NCI-H510A (cell line): ENCODE results near the gene GRK4.
"Not testable (repeated sequence)": the region's sequence is repeated elsewhere in the genome, so short reads cannot be mapped to it uniquely, and the experiment has no call there.

Experiments
- DNase-seq: peaks from one replicate; lab custom pipeline; 2025; lab: John Stamatoyannopoulos, UW

GRK4 gene

GRCh38 chr4:2941138-2942036 is 22.0 kb upstream of the GRK4 start:
- DNase-seq = no peak

- no peak for DNase-seq
Observed at GRCh38 chr4:2942037-2942531, 21.3 kb upstream of the GRK4 start.

- no peak for DNase-seq
Observed at GRCh38 chr4:2942532-2943363, 20.6 kb upstream of the GRK4 start.

- no peak for DNase-seq
Observed at GRCh38 chr4:2943364-2944090, 19.8 kb upstream of the GRK4 start.

DNA sequence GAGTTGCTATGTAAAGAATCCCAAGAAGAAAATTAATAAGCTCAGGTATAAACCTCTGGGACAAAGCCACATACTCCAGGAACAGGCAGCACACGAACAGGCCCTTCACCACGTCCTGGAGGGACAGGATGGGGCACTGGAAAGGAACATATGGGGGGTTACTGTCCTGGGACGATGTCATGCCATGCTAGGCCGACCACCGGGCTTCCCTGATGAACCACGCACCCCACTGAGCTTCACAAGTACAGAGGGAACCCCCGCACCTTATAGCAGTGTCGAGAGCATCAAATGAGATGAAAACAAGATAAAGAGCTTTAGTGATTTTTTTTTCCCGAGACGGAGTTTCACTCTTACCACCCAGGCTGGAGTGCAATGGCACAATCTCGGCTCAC is 19.3 kb upstream of the GRK4 start:
- DNase-seq = no peak

DNA sequence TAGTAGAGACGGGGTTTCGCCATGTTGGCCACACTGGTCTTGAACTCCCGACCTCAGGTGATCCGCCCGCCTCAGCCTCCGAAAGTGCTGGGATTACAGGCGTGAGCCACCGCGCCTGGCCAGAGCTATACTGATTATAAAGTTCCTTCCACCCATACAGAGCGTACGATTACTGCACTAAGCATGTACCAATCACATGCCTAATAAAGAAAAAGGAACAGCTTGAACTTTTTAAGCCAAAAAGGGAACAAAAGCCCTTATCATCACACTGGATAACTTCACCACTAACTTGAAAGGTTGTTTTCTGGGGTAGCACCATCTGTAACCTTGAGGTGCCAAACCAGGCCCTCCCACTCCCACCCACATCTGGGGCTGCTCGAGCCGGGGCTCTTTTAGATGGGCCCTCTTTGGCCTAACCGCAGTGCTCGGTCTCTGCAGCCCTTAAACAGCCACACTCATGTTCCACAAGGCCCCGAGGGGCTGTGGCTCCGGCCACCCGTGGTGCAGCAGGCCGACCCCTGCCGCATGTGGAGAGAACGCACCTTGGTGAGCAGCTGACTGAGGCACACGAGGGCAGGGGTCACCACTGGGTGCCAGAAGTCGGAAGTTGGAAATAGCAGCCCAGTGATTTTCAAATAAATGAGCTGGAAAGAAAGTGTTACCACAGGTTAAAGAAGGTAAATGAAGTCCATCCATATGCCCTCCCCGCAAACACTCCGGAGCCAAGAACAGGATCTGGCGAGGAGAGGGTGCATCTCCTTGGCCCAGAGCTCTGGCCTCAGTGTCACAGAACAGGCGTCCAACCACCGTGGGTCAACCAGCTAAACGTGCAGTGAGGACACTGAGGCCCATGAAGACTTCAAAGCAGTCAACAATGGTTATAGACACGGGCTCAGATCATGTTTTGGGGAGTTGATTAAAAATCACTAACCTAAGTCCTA is 18.5 kb upstream of the GRK4 start:
- DNase-seq = no peak

- not testable (repeated sequence) for DNase-seq
Observed at GRCh38 chr4:2945619-2946604, 17.5 kb upstream of the GRK4 start.

- DNase-seq = no peak
Observed at GRCh38 chr4:2946812-2947600, 16.4 kb upstream of the GRK4 start.

GRCh38 chr4:2947926-2948325 is 15.4 kb upstream of the GRK4 start:
- no peak for DNase-seq

GRCh38 chr4:2948895-2949781 is 14.2 kb upstream of the GRK4 start:
- no peak for DNase-seq

DNA sequence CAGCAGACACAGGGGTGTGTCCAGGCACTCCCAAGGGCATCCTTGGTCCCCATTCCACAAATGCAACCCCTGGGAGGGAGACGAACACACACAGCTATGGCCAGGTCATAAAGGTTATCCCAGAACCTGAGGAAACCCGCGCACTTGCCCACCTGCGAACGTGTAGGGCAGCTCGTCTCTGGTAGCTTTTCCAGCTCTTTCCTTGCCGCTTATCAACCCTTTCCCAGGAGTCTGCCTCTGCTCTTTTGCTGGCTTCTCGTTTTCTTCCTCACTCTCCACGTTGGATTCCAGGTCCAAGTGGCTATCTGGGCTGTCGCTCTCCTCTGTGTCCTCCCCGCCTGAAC is 13.6 kb upstream of the GRK4 start:
- DNase-seq = no peak

- DNase-seq = no peak
Observed at GRCh38 chr4:2950221-2950989, 13.0 kb upstream of the GRK4 start.

GRCh38 chr4:2953496-2953895 is 9.9 kb upstream of the GRK4 start:
- no peak for DNase-seq

- DNase-seq = no peak
Observed at GRCh38 chr4:2954358-2955185, 8.8 kb upstream of the GRK4 start.

DNA sequence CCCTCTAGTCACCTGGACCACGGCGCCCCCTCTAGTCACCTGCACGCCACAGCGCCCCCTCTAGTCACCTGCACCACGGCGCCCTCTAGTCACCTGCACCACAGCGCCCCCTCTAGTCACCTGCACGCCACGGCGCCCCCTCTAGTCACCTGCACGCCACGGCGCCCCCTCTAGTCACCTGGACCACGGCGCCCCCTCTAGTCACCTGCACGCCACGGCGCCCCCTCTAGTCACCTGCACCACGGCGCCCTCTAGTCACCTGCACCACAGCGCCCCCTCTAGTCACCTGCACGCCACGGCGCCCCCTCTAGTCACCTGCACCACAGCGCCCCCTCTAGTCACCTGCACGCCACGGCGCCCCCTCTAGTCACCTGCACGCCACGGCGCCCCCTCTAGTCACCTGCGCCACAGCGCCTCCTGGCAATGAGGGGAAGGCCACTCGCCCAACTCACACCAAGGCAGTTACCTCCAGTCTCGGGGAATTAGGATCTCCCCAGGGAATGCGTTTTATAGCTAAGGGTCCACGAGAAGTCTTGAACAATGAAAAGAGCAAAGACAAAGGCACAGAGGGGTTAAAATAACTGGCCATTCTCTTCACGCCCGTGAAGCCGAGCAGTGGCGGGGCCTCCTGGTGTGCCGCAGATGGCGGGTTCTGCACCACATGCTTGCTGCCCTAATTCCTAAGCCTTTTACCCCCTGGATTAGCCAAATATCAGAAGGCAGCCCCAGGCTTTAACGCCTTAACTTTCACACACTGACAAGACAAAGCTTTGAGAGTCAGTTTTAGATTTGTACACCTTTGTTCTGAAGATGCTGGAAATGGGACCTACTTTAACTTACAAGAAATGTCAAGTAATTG is 8.0 kb upstream of the GRK4 start:
- not testable (repeated sequence) for DNase-seq
